ENCODE results near the gene ARPC4. TPM values are rescaled to one million over a fixed set of nuclear protein-coding genes. Genes with fewer than 3 reads are reported as not detected.
A peak's percentile ranks its signal among the peaks of the same experiment; 100 is the strongest.

Gene ARPC4
- total RNA-seq, 1 experiment from 2014 or later: 143 TPM

GRCh38 chr3:9843715-9844438 lies 51.0 kb downstream of the ARPC4 start, which contains the start of gene RPUSD3 (continued):
- TF ChIP-seq ATF3 (CRISPR knock-in tag; conservative IDR thresholded peaks at IDR 0.05) (no peak), ZNF671 (CRISPR knock-in tag; IDR thresholded peaks at IDR 0.05) (no peak), SMAD3 (CRISPR knock-in tag; IDR thresholded peaks at IDR 0.05; ENCODE audit: borderline replicate concordance) (no peak; the same call in 1 of the 2 replicates), ATF2 (CRISPR knock-in tag; IDR thresholded peaks at IDR 0.05; ENCODE audit: borderline replicate concordance, low read depth) (no peak), ELF4 (CRISPR knock-in tag; IDR thresholded peaks at IDR 0.05; ENCODE audit: low read depth) (no peak), ZNF512 (CRISPR knock-in tag; IDR thresholded peaks at IDR 0.05; ENCODE audit: borderline replicate concordance) (no peak), ZNF138 (CRISPR knock-in tag; conservative IDR thresholded peaks at IDR 0.05) (no peak), GABPB1 (CRISPR knock-in tag; IDR thresholded peaks at IDR 0.05) (0 out of 2 replicates have a peak, but pooled peaks have one; percentile 16), FOXP4 (CRISPR knock-in tag; IDR thresholded peaks at IDR 0.05) (no peak), TCF7 (CRISPR knock-in tag; IDR thresholded peaks at IDR 0.05; ENCODE audit: low read depth) (no peak), GRHL2 (CRISPR knock-in tag; IDR thresholded peaks at IDR 0.05; ENCODE audit: insufficient replicate concordance, severe bottlenecking) (no peak), HMGXB4 (CRISPR knock-in tag; IDR thresholded peaks at IDR 0.05) (peak; percentile 69; the same call in 1 of the 2 replicates), FOXK1 (CRISPR knock-in tag; IDR thresholded peaks at IDR 0.05) (peak; percentile 85), ZNF396 (CRISPR knock-in tag; IDR thresholded peaks at IDR 0.05; ENCODE audit: borderline replicate concordance) (no peak), CREB1 (CRISPR knock-in tag; IDR thresholded peaks at IDR 0.05) (peak; percentile 60; the same call in 1 of the 2 replicates), EMX1 (CRISPR knock-in tag; IDR thresholded peaks at IDR 0.05) (no peak), ATF6 (CRISPR knock-in tag; IDR thresholded peaks at IDR 0.05) (no peak), ZBTB21 (CRISPR knock-in tag; IDR thresholded peaks at IDR 0.05; ENCODE audit: borderline replicate concordance) (no peak), IRF2 (CRISPR knock-in tag; IDR thresholded peaks at IDR 0.05; ENCODE audit: borderline replicate concordance, low read depth) (no peak), ZSCAN18 (CRISPR knock-in tag; IDR thresholded peaks at IDR 0.05) (no peak), ERG (CRISPR knock-in tag; IDR thresholded peaks at IDR 0.05) (no peak), ZNF263 (CRISPR knock-in tag; IDR thresholded peaks at IDR 0.05; ENCODE audit: low read depth) (no peak), JUN (CRISPR knock-in tag; IDR thresholded peaks at IDR 0.05) (peak; percentile 73; the same call in 1 of the 2 replicates), NFATC4 (CRISPR knock-in tag; IDR thresholded peaks at IDR 0.05) (no peak), RELA (CRISPR knock-in tag; IDR thresholded peaks at IDR 0.05; ENCODE audit: borderline replicate concordance) (no peak)

Measured in WTC11 (cell line).